ENCODE results near the gene SUCLG1.

Gene SUCLG1

DNA sequence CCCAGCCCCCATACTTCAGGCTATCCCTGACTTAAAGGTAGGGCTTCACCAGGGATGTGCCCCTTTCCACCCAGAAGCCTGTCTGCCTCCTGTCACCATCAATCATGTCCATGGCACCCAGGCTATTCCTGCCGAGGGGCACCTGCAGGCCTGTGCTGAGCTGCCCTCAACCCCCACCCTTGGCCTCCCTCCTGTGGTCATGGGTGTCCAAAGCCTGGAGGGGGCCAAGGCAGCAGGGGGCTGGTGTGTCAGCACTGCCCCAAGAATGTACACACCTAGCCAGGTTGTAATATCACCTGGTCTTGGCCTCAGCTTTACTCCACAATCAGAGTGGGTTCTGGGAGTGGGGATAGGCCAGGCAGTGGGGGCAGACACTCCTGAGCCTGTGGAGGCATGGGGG is 69.3 kb downstream of the SUCLG1 start:
- DNase-seq = no peak
- Histone ChIP-seq H3K4me3 (ENCODE audit: low read depth, low read length) (no peak overlapping the region), H3K27ac (no peak overlapping the region), H3K9me3 (ENCODE audit: severe bottlenecking) (no peaks in the 10 kb centered on the region), H3K36me3 (no peaks in the 10 kb centered on the region), H3K27me3 (ENCODE audit: insufficient read depth, low read depth, severe bottlenecking) (no peaks in the 10 kb centered on the region)
- TF ChIP-seq, protein P1, sequence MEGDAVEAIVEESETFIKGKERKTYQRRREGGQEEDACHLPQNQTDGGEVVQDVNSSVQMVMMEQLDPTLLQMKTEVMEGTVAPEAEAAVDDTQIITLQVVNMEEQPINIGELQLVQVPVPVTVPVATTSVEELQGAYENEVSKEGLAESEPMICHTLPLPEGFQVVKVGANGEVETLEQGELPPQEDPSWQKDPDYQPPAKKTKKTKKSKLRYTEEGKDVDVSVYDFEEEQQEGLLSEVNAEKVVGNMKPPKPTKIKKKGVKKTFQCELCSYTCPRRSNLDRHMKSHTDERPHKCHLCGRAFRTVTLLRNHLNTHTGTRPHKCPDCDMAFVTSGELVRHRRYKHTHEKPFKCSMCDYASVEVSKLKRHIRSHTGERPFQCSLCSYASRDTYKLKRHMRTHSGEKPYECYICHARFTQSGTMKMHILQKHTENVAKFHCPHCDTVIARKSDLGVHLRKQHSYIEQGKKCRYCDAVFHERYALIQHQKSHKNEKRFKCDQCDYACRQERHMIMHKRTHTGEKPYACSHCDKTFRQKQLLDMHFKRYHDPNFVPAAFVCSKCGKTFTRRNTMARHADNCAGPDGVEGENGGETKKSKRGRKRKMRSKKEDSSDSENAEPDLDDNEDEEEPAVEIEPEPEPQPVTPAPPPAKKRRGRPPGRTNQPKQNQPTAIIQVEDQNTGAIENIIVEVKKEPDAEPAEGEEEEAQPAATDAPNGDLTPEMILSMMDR (IDR thresholded peaks at IDR 0.05; ENCODE audit: low read depth, low read length) = no peak

DNA sequence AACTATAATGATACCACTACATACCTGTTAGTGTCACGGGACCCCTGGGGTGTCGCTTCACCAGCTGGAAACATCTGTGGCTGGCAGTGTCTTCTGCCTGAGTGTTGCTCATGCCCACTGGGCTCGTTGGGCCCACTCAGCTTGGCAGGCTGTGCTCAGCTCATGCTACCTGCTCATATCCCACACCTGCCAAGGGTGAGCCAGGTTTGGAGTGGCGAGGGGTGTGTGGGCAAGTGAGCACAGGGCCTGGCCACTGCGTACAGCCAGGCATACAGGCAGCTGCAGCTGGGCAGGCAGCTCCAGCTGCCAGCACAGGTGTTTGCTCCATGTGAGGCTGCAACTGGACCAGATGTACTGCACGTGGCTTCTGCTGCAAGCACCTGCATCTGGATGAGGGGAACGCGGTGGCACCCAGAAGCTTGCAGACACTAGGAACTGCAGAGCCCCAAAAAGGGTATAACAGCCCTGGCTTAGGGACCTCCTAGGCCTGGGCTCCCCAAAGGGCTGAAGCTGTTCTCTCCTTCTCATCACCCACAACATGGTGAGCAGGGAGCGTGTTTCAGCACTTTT is 70.1 kb downstream of the SUCLG1 start:
- H3K36me3 ChIP-seq = no peaks in the 10 kb centered on the region
- TF ChIP-seq, protein P1 (IDR thresholded peaks at IDR 0.05; ENCODE audit: low read depth, low read length) = no peak
- H3K27ac ChIP-seq = no peak overlapping the region
- H3K4me3 ChIP-seq (ENCODE audit: low read depth, low read length) = no peak overlapping the region
- no peak for DNase-seq
- H3K27me3 ChIP-seq (ENCODE audit: insufficient read depth, low read depth, severe bottlenecking) = no peaks in the 10 kb centered on the region
- H3K9me3 ChIP-seq (ENCODE audit: severe bottlenecking) = no peaks in the 10 kb centered on the region

DNA sequence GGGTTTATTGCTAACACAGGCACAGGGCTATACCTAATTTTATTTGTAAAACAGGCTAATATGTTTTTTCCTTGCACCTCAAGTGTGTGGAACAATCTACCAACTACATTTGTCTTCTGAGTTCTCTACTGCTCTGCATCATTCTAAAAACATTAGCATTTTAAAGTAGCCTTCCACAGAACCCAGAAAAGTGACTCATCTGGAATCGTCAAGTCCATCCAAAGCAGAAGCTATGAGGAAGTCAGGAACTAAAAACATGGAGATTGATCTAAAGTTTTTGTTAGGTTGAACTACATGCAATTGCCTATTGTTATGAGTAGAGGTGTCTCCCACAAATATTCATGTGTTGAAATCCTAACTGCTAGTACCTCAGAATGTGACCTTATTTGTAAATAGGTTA is 70.9 kb downstream of the SUCLG1 start:
- no peak for DNase-seq
- H3K27ac ChIP-seq = no peak overlapping the region
- TF ChIP-seq, protein P1 (IDR thresholded peaks at IDR 0.05; ENCODE audit: low read depth, low read length) = no peak

DNA sequence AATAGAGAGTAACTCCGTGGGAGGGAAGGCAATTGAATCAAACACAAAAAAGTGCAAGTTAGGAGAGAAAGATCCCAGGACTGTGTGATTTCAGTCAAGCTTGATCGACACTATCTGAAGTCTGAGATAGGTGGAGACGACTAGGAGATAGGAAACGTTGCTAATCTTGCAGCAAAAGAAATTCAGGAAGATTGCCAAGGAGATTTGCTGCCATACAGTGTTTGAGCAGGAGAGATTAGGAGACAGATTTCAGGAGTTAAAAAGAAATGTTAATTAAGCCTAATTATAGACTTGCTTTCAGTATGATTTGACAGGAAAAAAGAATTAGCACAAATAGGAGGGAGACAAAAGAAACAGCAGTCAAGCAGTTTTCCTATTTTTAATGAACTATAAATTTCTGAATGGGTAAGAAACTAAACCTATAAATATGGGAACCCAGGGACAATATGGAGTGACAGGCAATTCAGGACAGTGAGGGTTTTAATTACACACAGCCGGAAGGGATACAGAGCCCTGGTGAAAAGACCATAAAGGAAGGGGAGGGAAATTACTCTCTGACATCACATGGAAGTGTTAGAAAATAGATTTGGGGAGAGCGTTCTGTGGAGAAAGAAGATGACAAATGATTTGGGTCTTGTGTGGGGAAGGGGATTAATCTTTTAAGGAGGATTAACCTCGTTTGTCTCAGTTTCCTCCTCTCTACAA is 72.6 kb downstream of the SUCLG1 start:
- H3K27ac ChIP-seq = peak overlapping the region; percentile 62
- peak; percentile 44 for DNase-seq
- no peaks in the 10 kb centered on the region for H3K9me3 ChIP-seq (ENCODE audit: severe bottlenecking)
- TF ChIP-seq, protein P1 (IDR thresholded peaks at IDR 0.05; ENCODE audit: low read depth, low read length) = no peak
- H3K36me3 ChIP-seq = no peaks in the 10 kb centered on the region
- no peaks in the 10 kb centered on the region for H3K27me3 ChIP-seq (ENCODE audit: insufficient read depth, low read depth, severe bottlenecking)
- peak overlapping the region; percentile 5; the same call in 1 of the 2 replicates for H3K4me3 ChIP-seq (ENCODE audit: low read depth, low read length)

More for the DNA sequence above, 70.9 kb downstream of the SUCLG1 start:
- Histone ChIP-seq H3K4me3 (ENCODE audit: low read depth, low read length) (no peak overlapping the region), H3K9me3 (ENCODE audit: severe bottlenecking) (no peaks in the 10 kb centered on the region), H3K27me3 (ENCODE audit: insufficient read depth, low read depth, severe bottlenecking) (no peaks in the 10 kb centered on the region), H3K36me3 (no peaks in the 10 kb centered on the region)

DNA sequence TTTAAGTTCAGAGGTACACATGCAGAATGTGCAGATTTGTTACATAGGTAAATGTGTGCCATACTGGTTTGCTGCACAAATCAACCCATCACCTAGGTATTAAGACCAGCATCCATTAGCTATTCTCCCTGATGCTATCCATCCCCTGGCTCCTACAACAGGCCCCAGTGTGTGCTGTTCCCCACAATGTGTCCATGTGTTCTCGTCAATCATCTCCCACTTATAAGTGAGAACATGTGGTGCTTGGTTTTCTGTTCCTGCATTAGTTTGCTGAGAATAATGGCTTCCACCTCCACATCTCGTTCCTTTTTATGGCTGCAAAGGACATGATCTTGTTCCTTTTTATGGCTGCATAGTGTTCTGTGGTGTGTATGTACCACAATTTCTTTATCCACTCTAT is 75.8 kb downstream of the SUCLG1 start:
- no peaks in the 10 kb centered on the region for H3K27me3 ChIP-seq (ENCODE audit: insufficient read depth, low read depth, severe bottlenecking)
- DNase-seq = no peak
- no peak overlapping the region for H3K4me3 ChIP-seq (ENCODE audit: low read depth, low read length)
- no peak overlapping the region for H3K27ac ChIP-seq
- no peaks in the 10 kb centered on the region for H3K9me3 ChIP-seq (ENCODE audit: severe bottlenecking)
- no peaks in the 10 kb centered on the region for H3K36me3 ChIP-seq
- TF ChIP-seq, protein P1 (IDR thresholded peaks at IDR 0.05; ENCODE audit: low read depth, low read length) = no peak
